ENCODE measurements around the gene TESPA1. TPM values are rescaled to one million over a fixed set of nuclear protein-coding genes. Genes with fewer than 3 reads are reported as not detected.

The TESPA1 gene
- total and polyA plus RNA-seq, 2 of the 4 experiments (the other 2 are of a cell fraction), result not detected

DNA sequence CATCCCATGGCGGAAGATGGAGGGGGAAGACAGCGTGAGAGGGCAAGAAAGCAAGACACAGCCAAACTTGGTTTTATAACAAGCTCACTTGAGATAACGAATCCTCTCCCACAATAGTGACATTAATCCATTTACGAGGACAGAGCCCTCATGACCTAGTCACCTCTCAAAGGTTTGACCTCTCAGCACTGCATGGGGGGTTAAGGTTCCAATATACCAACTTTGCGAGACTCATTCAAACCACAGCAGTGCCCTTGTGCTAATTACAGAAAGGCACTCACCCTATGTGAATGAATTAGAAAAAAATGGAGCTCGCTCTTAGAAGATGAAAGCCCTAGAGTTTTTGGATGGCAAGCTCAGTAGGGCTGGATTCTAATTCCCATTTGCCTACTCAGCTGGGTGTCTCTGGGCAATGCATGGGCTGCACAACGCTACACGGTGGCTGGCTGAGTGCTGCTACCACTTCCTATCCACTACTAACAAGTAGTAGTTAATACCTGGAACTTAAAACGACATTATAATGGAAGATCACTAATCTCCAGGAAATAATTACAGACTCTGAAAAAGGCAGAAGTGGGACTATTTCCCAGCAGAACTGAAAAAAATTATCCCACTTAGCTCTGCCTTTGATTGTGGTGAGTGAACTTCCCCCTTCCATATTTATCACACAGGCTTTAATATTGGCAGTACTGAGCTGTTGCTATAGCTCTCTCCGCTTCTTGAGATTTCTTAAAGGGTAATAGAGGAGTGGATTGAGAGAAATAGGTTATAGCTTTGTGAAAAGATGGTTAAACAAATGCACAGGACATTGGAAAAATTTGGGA is 27.5 kb downstream of the TESPA1 start:
- Histone ChIP-seq H3K18ac (ENCODE audit: low read depth, low read length) (no peak overlapping the region), H3K4me1 (ENCODE audit: control insufficient read depth, insufficient read depth, low read length) (no peaks in the 10 kb centered on the region), H3K23ac (ENCODE audit: low read depth, low read length) (no peak overlapping the region), H3K4me3 (ENCODE audit: insufficient read depth, low read depth, low read length) (no peak overlapping the region), H4K91ac (ENCODE audit: insufficient read depth, low read depth, low read length) (no peak overlapping the region), H3K56ac (ENCODE audit: extremely low read depth, insufficient read depth, low read length) (no peak overlapping the region), H3K79me1 (ENCODE audit: low read depth in 1 of 2, low read length in 2 of 2) (no peaks in the 10 kb centered on the region), H3K4me2 (ENCODE audit: low read depth, low read length) (no peak overlapping the region), H2AFZ (replicated peaks; ENCODE audit: low read length, poor library complexity) (no peak overlapping the region), H3K14ac (replicated peaks; ENCODE audit: low read depth, low read length) (no peak overlapping the region), H3K4ac (ENCODE audit: low read depth, low read length) (no peak overlapping the region), H3K27ac (ENCODE audit: insufficient read depth, low read length) (no peak overlapping the region), H3K36me3 (ENCODE audit: control insufficient read depth, insufficient read depth, low read length) (no peaks in the 10 kb centered on the region), H3K27me3 (ENCODE audit: control insufficient read depth, insufficient read depth, low read length) (peaks cover 2% of the 10 kb centered on the region; the same call in 1 of the 2 replicates), H4K8ac (ENCODE audit: low read depth in 2 of 2, low read length in 2 of 2) (no peak overlapping the region), H2AK5ac (ENCODE audit: low read depth, low read length) (no peak overlapping the region), H2BK5ac (ENCODE audit: low read depth, low read length, poor library complexity, severe bottlenecking) (no peak overlapping the region), H4K20me1 (ENCODE audit: insufficient read depth, low read length) (no peaks in the 10 kb centered on the region), H3K9me3 (ENCODE audit: control insufficient read depth, insufficient read depth, low read length) (no peaks in the 10 kb centered on the region), H2BK15ac (ENCODE audit: low read depth, low read length) (no peak overlapping the region), H2BK120ac (ENCODE audit: low read depth, low read length) (no peak overlapping the region), H4K5ac (ENCODE audit: low read depth, low read length) (no peak overlapping the region), H3K9me1 (ENCODE audit: insufficient read depth, low read length) (no peaks in the 10 kb centered on the region), H2BK20ac (ENCODE audit: low read depth, low read length) (no peak overlapping the region), H3K9ac (ENCODE audit: low read depth, low read length) (no peak overlapping the region), H2AK9ac (replicated peaks; ENCODE audit: low read depth, low read length, poor library complexity) (no peak overlapping the region)
- in situ Hi-C loops (cut with MboI; ENCODE audit: low sequenced_read_pairs) (no loop called here), dilution Hi-C loops (cut with HindIII; ENCODE audit: low sequenced_read_pairs, unreplicated experiment) (no loop called here), intact Hi-C loops (cut with micrococcal nuclease) (loop anchor here (5.0 kb wide), 1 partner anchor 355 kb away; no protein-coding TSS in a partner anchor)
- WGBS, 2 experiments (ENCODE audit: extremely low coverage in 2 of 2, insufficient read length in 1 of 2), result 20% methylated on average over 1 of the region's 10 CpGs; no CpG with 5 or more reads in 1 of the 2 experiments
- BruUV-seq (replicated peaks), result no TSS peak
- ChIA-PET POLR2A (ENCODE audit: unreplicated experiment) (no interaction called here), CTCF (interaction anchor here (0.5 to 2.6 kb wide), 5 partner anchors 8 to 208 kb away, joined by 3 to 20 read pairs (median 4); partner anchors contain the start of gene MUCL1)
- DNase-seq (no peak), ATAC-seq (ENCODE audit: low read depth) (no peak)
- TF ChIP-seq MXI1 (IDR thresholded peaks at IDR 0.05; ENCODE audit: borderline replicate concordance, low read depth, low read length) (no peak), BHLHE40 (IDR thresholded peaks at IDR 0.05; ENCODE audit: low read depth, low read length) (no peak), RCOR1 (IDR thresholded peaks at IDR 0.05; ENCODE audit: insufficient replicate concordance, low read length) (no peak), MAFK (IDR thresholded peaks at IDR 0.05; ENCODE audit: low read depth, low read length) (no peak), RFX5 (IDR thresholded peaks at IDR 0.05; ENCODE audit: low read depth, low read length) (no peak), USF2 (IDR thresholded peaks at IDR 0.05; ENCODE audit: low read depth, low read length) (no peak), MAZ (IDR thresholded peaks at IDR 0.05; ENCODE audit: borderline replicate concordance, low read depth, low read length) (no peak), RAD21 (IDR thresholded peaks at IDR 0.05; ENCODE audit: low read length) (no peak), FOS (IDR thresholded peaks at IDR 0.05; ENCODE audit: low read depth, low read length) (no peak), CHD1 (IDR thresholded peaks at IDR 0.05; ENCODE audit: low read depth, low read length) (no peak)
- TF ChIP-seq, protein P1, sequence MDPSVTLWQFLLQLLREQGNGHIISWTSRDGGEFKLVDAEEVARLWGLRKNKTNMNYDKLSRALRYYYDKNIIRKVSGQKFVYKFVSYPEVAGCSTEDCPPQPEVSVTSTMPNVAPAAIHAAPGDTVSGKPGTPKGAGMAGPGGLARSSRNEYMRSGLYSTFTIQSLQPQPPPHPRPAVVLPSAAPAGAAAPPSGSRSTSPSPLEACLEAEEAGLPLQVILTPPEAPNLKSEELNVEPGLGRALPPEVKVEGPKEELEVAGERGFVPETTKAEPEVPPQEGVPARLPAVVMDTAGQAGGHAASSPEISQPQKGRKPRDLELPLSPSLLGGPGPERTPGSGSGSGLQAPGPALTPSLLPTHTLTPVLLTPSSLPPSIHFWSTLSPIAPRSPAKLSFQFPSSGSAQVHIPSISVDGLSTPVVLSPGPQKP (IDR thresholded peaks at IDR 0.05; ENCODE audit: borderline replicate concordance, low read depth, low read length), result no peak

Measured in IMR-90 (cell line).